ENCODE results near the gene UNC119B. TPM values are rescaled to one million over a fixed set of nuclear protein-coding genes. Genes with fewer than 3 reads are reported as not detected.

The UNC119B gene
- total RNA-seq, 1 experiment from 2014 or later = 33.8 TPM

DNA sequence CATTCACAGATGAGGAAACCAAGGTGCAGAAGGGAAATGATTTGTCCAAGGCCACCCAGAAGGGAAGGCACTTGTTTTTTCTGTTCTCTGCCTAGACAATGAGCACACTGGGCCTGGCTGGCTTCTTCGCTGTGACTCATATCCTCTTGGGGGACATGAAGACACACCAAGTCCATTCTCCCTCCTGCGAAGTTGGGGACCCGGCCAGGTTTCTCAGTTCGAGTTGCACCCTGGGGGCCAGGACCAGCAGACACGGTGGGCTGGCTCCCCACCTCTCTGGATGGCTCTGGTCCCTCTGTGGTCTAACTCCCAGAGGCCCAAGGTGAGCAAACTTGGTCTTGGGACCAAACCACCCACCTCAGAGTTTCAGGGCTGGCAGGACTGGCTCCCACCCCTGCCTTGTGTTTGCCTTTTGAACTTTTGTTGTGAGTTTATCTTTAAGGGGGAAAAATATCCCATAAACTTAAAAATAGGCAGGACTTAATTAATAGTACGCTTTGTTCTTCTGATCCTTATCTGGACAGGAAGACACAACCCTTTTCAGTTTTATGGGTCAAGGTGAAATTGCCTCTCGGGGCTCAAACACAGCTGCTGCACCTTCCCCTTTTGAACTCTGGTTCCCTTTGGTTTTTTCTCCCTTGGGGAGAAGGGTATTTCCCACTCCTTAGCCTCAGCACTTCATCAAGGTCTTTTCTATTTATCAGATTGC is 32.3 kb upstream of the UNC119B start:
- Histone ChIP-seq H2AFZ (ENCODE audit: low read depth, low read length, poor library complexity, severe bottlenecking) (peak overlapping the region; percentile 71), H3K36me3 (ENCODE audit: control insufficient read depth in 1 of 2, insufficient read depth in 2 of 2, low read length in 2 of 2) (no peaks in the 10 kb centered on the region), H3K9me2 (ENCODE audit: insufficient read depth) (no peaks in the 10 kb centered on the region), H3K4me1 (ENCODE audit: control insufficient read depth in 1 of 2, insufficient read depth in 2 of 2, low read length in 2 of 2) (peaks cover 0 to 22% of the 10 kb centered on the region in 2 experiments; a peak in 3 of 4 replicates), H4K20me1 (ENCODE audit: insufficient read depth) (no peaks in the 10 kb centered on the region), H3K4me3 (replicated peaks in 1 of 2; ENCODE audit: low read depth in 1 of 2, low read length in 2 of 2) (0 out of 4 replicates have a peak overlapping the region, but pooled peaks of 1 of the 2 experiments have one; percentile 2), H3K27me3 (ENCODE audit: insufficient read depth, low read length) (no peaks in the 10 kb centered on the region), H3K27ac (ENCODE audit: low read depth, low read length) (no peak overlapping the region), H3K79me2 (ENCODE audit: insufficient read depth, low read length) (no peaks in the 10 kb centered on the region), H3K9ac (ENCODE audit: low read length) (no peak overlapping the region), H3K4me2 (ENCODE audit: low read length) (peak overlapping the region; percentile 48), H3K9me3 (ENCODE audit: control insufficient read depth in 1 of 2, insufficient read depth in 1 of 2, low read depth in 1 of 2, low read length in 2 of 2) (no peaks in the 10 kb centered on the region)
- intact Hi-C loops (cut with micrococcal nuclease) = no loop called here
- BruUV-seq (replicated peaks) = no TSS peak
- no peak for DNase-seq (ENCODE audit: low read depth, low spot score)
- POLR2A ChIA-PET = interaction anchor here (0.6 to 1.0 kb wide), 3 partner anchors 8 to 256 kb away, joined by 3 to 4 read pairs (median 3); partner anchors contain the start of gene MLEC
- TF ChIP-seq JUND (IDR thresholded peaks at IDR 0.05) (peak; percentile 36; the same call in 1 of the 2 replicates), ZFX (IDR thresholded peaks at IDR 0.05) (no peak), TCF7L2 (IDR thresholded peaks at IDR 0.05; ENCODE audit: borderline replicate concordance, extremely low read depth, insufficient read depth, insufficient read length) (peak; percentile 81), RAD21 (IDR thresholded peaks at IDR 0.05; ENCODE audit: low read depth) (no peak), FOSL1 (IDR thresholded peaks at IDR 0.05; ENCODE audit: low read depth) (peak; percentile 45; the same call in 1 of the 2 replicates), SIN3A (IDR thresholded peaks at IDR 0.05; ENCODE audit: low read depth) (no peak)
- ATAC-seq = peak; percentile 74
- RAD21 ChIA-PET (ENCODE audit: low non-redundant PET in 1 of 2, low total read pairs in 2 of 2, uncharacterized antibody in 2 of 2, unreplicated experiment in 2 of 2) = no interaction called here
- CTCF ChIA-PET = no interaction called here

DNA sequence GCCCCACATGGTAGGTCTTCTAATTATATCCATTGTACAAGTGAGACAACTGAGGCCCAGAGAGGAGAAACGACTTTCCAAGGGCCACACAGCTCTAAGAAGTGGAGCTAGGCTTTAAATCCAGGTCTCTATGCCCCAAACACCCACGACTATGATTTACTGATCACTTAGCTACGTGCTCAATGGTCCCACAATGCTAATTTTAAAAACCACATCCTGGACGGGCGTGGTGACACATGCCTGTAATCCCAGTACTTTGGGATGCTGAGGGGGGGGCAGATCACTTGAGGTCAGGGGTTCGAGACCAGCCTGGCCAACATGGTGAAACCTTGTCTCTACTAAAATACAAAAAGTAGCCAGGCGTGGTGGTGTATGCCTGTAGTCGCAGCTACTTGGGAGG is 31.7 kb upstream of the UNC119B start:
- no peaks in the 10 kb centered on the region for H3K79me2 ChIP-seq (ENCODE audit: insufficient read depth, low read length)
- no peaks in the 10 kb centered on the region for H4K20me1 ChIP-seq (ENCODE audit: insufficient read depth)
- H2AFZ ChIP-seq (ENCODE audit: low read depth, low read length, poor library complexity, severe bottlenecking) = no peak overlapping the region
- ChIA-PET CTCF (no interaction called here), RAD21 (ENCODE audit: low non-redundant PET in 1 of 2, low total read pairs in 2 of 2, uncharacterized antibody in 2 of 2, unreplicated experiment in 2 of 2) (no interaction called here), POLR2A (interaction anchor here (0.6 to 1.0 kb wide), 3 partner anchors 8 to 255 kb away, joined by 3 to 4 read pairs (median 3); partner anchors contain the start of gene MLEC)
- H3K27ac ChIP-seq (ENCODE audit: low read depth, low read length) = no peak overlapping the region
- peaks cover 0 to 22% of the 10 kb centered on the region in 2 experiments; a peak in 3 of 4 replicates for H3K4me1 ChIP-seq (ENCODE audit: control insufficient read depth in 1 of 2, insufficient read depth in 2 of 2, low read length in 2 of 2)
- intact Hi-C loops (cut with micrococcal nuclease) = no loop called here
- DNase-seq (ENCODE audit: low read depth, low spot score) = no peak
- no peaks in the 10 kb centered on the region for H3K9me2 ChIP-seq (ENCODE audit: insufficient read depth)
- H3K36me3 ChIP-seq (ENCODE audit: control insufficient read depth in 1 of 2, insufficient read depth in 2 of 2, low read length in 2 of 2) = no peaks in the 10 kb centered on the region
- ATAC-seq = no peak
- H3K4me3 ChIP-seq (replicated peaks in 1 of 2; ENCODE audit: low read depth in 1 of 2, low read length in 2 of 2) = no peak overlapping the region
- no peaks in the 10 kb centered on the region for H3K9me3 ChIP-seq (ENCODE audit: control insufficient read depth in 1 of 2, insufficient read depth in 1 of 2, low read depth in 1 of 2, low read length in 2 of 2)
- peak overlapping the region; percentile 48 for H3K4me2 ChIP-seq (ENCODE audit: low read length)
- no TSS peak for BruUV-seq (replicated peaks)
- TF ChIP-seq EZH2phosphoT487 (IDR thresholded peaks at IDR 0.05; ENCODE audit: borderline replicate concordance) = no peak
- TF ChIP-seq, protein P1, sequence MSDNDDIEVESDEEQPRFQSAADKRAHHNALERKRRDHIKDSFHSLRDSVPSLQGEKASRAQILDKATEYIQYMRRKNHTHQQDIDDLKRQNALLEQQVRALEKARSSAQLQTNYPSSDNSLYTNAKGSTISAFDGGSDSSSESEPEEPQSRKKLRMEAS (IDR thresholded peaks at IDR 0.05) = no peak
- no peaks in the 10 kb centered on the region for H3K27me3 ChIP-seq (ENCODE audit: insufficient read depth, low read length)
- no peak overlapping the region for H3K9ac ChIP-seq (ENCODE audit: low read length)

All from HCT116 (cell line).